HEK293T (cell line): ENCODE measurements around the gene TTC39B.

Source experiments
- CTCF ChIA-PET: fragments of 350-600 bp; formaldehyde crosslinking; extraction: SDS; loops from one replicate; lab custom pipeline; 2021; ENCODE audit warnings: antibody characterized with exemption, inconsistent platforms; lab: Yijun Ruan, JAX
- POLR2A ChIA-PET: fragments of 350-600 bp; formaldehyde crosslinking; extraction: SDS; loops from one replicate; lab custom pipeline; 2020; ENCODE audit warnings: antibody characterized with exemption, inconsistent platforms; lab: Yijun Ruan, JAX
- DNase-seq: peaks from one replicate; pipeline ENCODE4 v3.0.0; 2012; ENCODE audit warnings: mixed read lengths; ENCODE audit errors: extremely low spot score
- ARNT ChIP-seq: fragments of 450-650 bp; IDR thresholded peaks from 2 replicates; pipeline ENCODE4 v1.6.1; 2017; ENCODE audit warnings: mild to moderate bottlenecking
- BHLHE40 ChIP-seq: fragments of 450-650 bp; IDR thresholded peaks from 2 replicates; pipeline ENCODE4 v1.6.1; 2016; ENCODE audit warnings: mild to moderate bottlenecking, moderate library complexity, borderline replicate concordance
- CTBP1 ChIP-seq: fragments of 450-650 bp; IDR thresholded peaks from 2 replicates; pipeline ENCODE4 v1.6.1; 2016; ENCODE audit warnings: borderline replicate concordance
- ELF4 ChIP-seq: fragments of 450-650 bp; IDR thresholded peaks from 2 replicates; pipeline ENCODE4 v1.6.1; 2017; ENCODE audit warnings: antibody characterized with exemption
- FOXA1 ChIP-seq: fragments of 450-650 bp; IDR thresholded peaks from 2 replicates; pipeline ENCODE4 v1.6.1; 2016; ENCODE audit warnings: mild to moderate bottlenecking
- FOXK2 ChIP-seq: fragments of 450-650 bp; IDR thresholded peaks from 2 replicates; pipeline ENCODE4 v1.6.1; 2016; ENCODE audit warnings: mild to moderate bottlenecking
- FOXM1 ChIP-seq: fragments of 450-650 bp; IDR thresholded peaks from 2 replicates; pipeline ENCODE4 v1.6.1; 2017; ENCODE audit warnings: mild to moderate bottlenecking, borderline replicate concordance
- HDGF ChIP-seq: fragments of 450-650 bp; IDR thresholded peaks from 2 replicates; pipeline ENCODE4 v1.6.1; 2017; ENCODE audit warnings: antibody characterized with exemption, borderline replicate concordance
- L3MBTL2 ChIP-seq: fragments of 450-650 bp; conservative IDR thresholded peaks from 2 replicates; pipeline ENCODE4 v1.6.1; 2016; ENCODE audit warnings: mild to moderate bottlenecking
- LEF1 ChIP-seq: fragments of 450-650 bp; IDR thresholded peaks from 2 replicates; pipeline ENCODE4 v1.6.1; 2017; ENCODE audit warnings: mild to moderate bottlenecking, borderline replicate concordance
- NFRKB ChIP-seq: fragments of 450-650 bp; IDR thresholded peaks from 2 replicates; pipeline ENCODE4 v1.6.1; 2016; ENCODE audit warnings: mild to moderate bottlenecking, moderate library complexity
- SP1 ChIP-seq: fragments of 450-650 bp; IDR thresholded peaks from 2 replicates; pipeline ENCODE4 v1.6.1; 2017
- SUZ12 ChIP-seq: fragments of 450-650 bp; IDR thresholded peaks from 2 replicates; pipeline ENCODE4 v1.6.1; 2016; ENCODE audit warnings: mild to moderate bottlenecking
- TARDBP ChIP-seq: fragments of 450-650 bp; IDR thresholded peaks from 2 replicates; pipeline ENCODE4 v1.6.1; 2016
- ZNF384 ChIP-seq: fragments of 450-650 bp; IDR thresholded peaks from 2 replicates; pipeline ENCODE4 v1.6.1; 2016
- TF ChIP-seq, protein P1 (sequence below): fragments of 450-650 bp; IDR thresholded peaks from 2 replicates; pipeline ENCODE4 v1.6.1; 2016

Gene TTC39B

DNA sequence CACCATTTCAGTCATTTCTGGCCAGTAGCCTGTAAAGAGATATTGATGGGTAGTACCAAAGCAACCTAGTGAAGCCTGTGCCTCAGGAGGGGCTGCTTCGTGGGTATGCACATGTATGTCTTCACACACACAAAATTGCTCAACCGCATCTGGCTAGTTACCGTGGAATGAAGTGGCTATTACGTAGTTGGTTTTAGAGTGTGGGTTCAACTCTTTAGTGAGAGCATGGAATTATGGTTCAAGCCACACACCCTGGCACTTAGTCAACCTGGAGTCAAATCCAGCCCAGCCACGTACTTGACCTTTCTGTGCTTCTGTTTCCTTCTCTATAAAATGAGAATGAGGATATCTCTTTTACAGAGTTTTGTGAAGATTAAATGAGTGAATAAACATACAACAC, 174.9 kb downstream of the TTC39B start:
- ChIA-PET CTCF (no interaction called here), POLR2A (no interaction called here)
- TF ChIP-seq TARDBP (no peak), ELF4 (no peak), HDGF (no peak), ZNF384 (no peak), L3MBTL2 (no peak)
- DNase-seq, result no peak

DNA sequence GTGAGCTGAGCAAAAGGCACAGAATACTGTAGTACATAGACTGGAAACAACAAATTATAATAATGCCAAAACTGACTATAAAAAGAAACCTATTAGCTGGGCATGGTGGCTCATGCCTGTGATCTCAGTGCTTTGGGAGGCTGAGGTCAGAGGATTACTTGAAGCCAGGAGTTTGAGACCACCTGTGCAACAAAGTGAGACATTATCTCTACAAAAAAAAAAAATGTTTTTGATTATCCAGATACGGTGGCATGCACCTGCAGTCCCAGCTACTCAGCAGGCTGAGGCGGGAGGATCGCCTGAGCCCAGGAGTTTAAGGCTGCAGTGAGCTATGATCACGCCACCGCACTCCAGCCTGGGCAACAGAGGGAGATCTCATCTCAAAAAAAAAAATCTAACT, 175.9 kb downstream of the TTC39B start:
- CTCF ChIA-PET, result no interaction called here
- DNase-seq, result no peak
- TF ChIP-seq, protein P1, sequence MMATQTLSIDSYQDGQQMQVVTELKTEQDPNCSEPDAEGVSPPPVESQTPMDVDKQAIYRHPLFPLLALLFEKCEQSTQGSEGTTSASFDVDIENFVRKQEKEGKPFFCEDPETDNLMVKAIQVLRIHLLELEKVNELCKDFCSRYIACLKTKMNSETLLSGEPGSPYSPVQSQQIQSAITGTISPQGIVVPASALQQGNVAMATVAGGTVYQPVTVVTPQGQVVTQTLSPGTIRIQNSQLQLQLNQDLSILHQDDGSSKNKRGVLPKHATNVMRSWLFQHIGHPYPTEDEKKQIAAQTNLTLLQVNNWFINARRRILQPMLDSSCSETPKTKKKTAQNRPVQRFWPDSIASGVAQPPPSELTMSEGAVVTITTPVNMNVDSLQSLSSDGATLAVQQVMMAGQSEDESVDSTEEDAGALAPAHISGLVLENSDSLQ, result no peak
- TF ChIP-seq SP1, result no peak
- TF ChIP-seq FOXM1, result no peak
- TF ChIP-seq BHLHE40, result no peak
- TF ChIP-seq TARDBP, result no peak
- no peak for TF ChIP-seq ELF4
- TF ChIP-seq CTBP1, result no peak
- no peak for TF ChIP-seq ARNT
- no peak for TF ChIP-seq SUZ12
- no peak for TF ChIP-seq FOXK2
- TF ChIP-seq ZNF384, result no peak
- no peak for TF ChIP-seq FOXA1
- TF ChIP-seq L3MBTL2, result no peak
- TF ChIP-seq HDGF, result no peak
- no peak for TF ChIP-seq LEF1
- POLR2A ChIA-PET, result no interaction called here

DNA sequence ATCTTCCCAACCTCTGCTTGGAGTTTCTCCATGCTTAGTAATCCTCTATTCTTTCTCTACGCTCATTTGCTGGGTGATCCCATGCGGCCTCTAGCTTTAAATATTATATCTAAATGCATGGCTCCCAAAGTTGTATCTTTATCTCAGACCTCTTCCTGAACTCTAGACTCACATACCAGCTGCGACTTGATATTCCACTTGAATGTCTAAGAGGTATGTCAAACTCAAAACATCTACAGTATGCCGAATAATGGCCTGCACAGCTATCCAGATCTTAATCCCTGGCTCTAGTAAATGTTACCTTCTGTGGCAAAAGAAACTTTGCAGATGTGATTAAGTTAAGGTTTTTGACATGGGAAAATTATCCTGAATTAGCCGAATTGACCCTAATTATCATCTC, 179.2 kb downstream of the TTC39B start:
- ChIA-PET CTCF (no interaction called here), POLR2A (no interaction called here)
- no peak for DNase-seq
- TF ChIP-seq HDGF, result no peak
- TF ChIP-seq L3MBTL2, result no peak
- no peak for TF ChIP-seq FOXM1
- TF ChIP-seq BHLHE40, result no peak
- no peak for TF ChIP-seq SP1
- no peak for TF ChIP-seq SUZ12
- TF ChIP-seq FOXA1, result no peak
- no peak for TF ChIP-seq NFRKB
- TF ChIP-seq, protein P1, result no peak
- TF ChIP-seq CTBP1, result no peak
- no peak for TF ChIP-seq ELF4
- no peak for TF ChIP-seq FOXK2
- TF ChIP-seq TARDBP, result no peak
- TF ChIP-seq ZNF384, result no peak
- no peak for TF ChIP-seq LEF1
- TF ChIP-seq ARNT, result no peak

DNA sequence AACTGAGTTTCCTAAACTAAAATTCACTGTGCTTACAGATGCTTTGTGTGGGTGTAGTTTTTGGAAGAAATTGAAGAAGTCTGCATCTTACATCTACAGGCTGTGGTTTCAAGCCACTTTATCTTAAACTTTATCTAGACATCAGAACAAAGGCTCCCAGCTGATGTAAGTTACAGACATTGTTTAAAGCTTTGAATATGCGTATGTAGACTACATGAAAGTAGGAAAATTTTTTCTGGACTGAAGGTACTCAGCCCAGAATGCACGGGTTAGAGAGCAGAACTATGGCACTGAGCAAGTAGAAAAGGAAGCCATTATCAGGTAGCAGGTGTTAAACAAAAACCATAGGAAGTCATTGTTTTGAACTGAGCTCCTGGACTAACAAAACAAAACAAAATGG, 185.4 kb downstream of the TTC39B start:
- TF ChIP-seq L3MBTL2, result no peak
- no peak for TF ChIP-seq FOXM1
- TF ChIP-seq ARNT, result no peak
- TF ChIP-seq ELF4, result no peak
- TF ChIP-seq LEF1, result no peak
- TF ChIP-seq TARDBP, result no peak
- POLR2A ChIA-PET, result no interaction called here
- CTCF ChIA-PET, result no interaction called here
- DNase-seq, result no peak

DNA sequence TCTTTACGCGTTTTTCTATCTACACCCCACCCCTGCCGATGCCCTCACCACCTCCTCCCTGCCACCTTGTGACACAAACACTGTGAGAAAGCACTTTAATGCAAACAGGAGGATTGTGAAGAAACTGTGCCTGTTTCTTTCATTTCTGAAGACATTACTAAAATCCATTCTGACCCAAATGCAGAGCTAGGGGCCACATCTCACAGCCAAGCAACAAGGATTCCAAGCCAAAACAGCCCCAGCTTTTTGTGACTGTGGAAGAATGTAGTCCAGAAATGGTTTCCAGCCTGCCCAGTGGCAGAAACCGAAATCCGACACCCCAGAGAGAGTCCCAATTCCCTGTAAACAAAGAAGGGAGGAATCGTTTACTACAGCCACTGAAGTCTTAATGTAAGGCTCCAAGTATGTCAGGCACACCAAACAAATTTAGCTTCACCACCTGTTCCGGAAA, 190.9 kb downstream of the TTC39B start:
- DNase-seq, result no peak
- CTCF ChIA-PET, result interaction anchor here (0.6 kb wide), 1 partner anchor 215 kb away, joined by 4 read pairs; no protein-coding TSS in a partner anchor
- POLR2A ChIA-PET, result no interaction called here
- TF ChIP-seq TARDBP (no peak), FOXM1 (no peak), HDGF (no peak), SP1 (no peak), CTBP1 (no peak), FOXA1 (no peak), SUZ12 (no peak), ELF4 (no peak)

DNA sequence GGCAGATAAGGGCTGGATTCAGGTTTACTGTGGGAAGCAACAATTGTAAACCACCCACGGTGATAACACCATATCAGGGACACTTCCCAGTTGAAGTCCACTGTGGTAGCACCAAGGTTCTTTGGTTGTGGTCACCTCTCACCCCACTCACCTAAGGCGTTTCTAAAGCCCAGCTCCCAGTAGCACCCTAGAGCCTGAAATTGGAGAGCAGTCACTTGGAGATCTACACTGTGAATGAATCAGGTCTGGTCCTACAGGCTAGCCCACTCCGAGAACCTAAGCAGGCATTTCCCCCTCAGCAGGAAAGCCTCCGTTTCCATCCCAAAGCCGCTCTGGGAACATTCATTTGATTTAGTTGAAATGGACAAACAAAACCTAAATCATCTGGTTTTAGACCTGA, 191.3 kb downstream of the TTC39B start:
- POLR2A ChIA-PET, result no interaction called here
- no peak for DNase-seq
- TF ChIP-seq, protein P1, result no peak
- no peak for TF ChIP-seq FOXK2
- TF ChIP-seq LEF1, result no peak
- no peak for TF ChIP-seq FOXA1
- no peak for TF ChIP-seq CTBP1
- TF ChIP-seq SP1, result no peak
- TF ChIP-seq TARDBP, result no peak
- no peak for TF ChIP-seq ARNT
- no peak for TF ChIP-seq L3MBTL2
- TF ChIP-seq NFRKB, result no peak
- TF ChIP-seq BHLHE40, result no peak
- TF ChIP-seq FOXM1, result no peak
- TF ChIP-seq ELF4, result no peak
- CTCF ChIA-PET, result no interaction called here

DNA sequence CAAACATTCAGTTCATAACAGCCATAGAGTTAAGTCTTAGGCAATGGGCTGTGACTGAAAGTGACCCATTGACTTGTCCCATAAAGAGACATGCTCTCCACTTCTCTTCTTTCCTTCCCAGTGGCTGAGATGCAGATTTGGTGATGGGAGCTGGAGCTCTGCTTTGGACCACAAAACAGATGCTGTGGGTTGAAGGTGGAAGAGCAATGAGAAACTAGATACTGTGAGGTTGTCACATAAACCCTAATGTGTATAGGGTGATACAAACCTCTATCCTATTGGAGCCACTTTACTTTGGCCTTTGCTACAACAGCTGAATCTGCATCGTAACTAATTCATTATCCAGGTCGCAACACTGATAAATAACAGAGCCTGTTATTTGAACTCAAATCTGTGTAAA, 192.0 kb downstream of the TTC39B start:
- ChIA-PET POLR2A (no interaction called here), CTCF (no interaction called here)
- no peak for DNase-seq
- TF ChIP-seq TARDBP (no peak), ELF4 (no peak), NFRKB (no peak), BHLHE40 (no peak), FOXM1 (no peak), HDGF (no peak), ARNT (no peak), SP1 (no peak), L3MBTL2 (no peak), FOXA1 (no peak), LEF1 (no peak), SUZ12 (no peak), CTBP1 (no peak), FOXK2 (no peak), ZNF384 (no peak)
- TF ChIP-seq, protein P1, result no peak
